HepG2 (cell line): ENCODE results near the gene DIS3L2. TPM values are rescaled to one million over a fixed set of nuclear protein-coding genes. Genes with fewer than 3 reads are reported as not detected.

Source experiments
- ATAC-seq: fragments of 200-7000 bp; cut with Tn5 transposase; 3 replicates; pipeline ENCODE4 v1.9.1; 2020; ENCODE audit warnings: mild to moderate bottlenecking, moderate library complexity
- BruUV-seq: library from RNA; stranded (reverse); fragments of 400-500 nt; replicated peaks from 2 replicates; lab custom pipeline; 2021; lab: Mats Ljungman, UMichigan
- CTCF ChIA-PET: fragments of 300-600 bp; formaldehyde crosslinking; extraction: SDS; loops from one replicate; lab custom pipeline; 2021; ENCODE audit warnings: low total read pairs, inconsistent platforms, low intra/inter-chr PET ratio; lab: Yijun Ruan, JAX
- POLR2A ChIA-PET: fragments of 350-600 bp; sonication (Branson Sonifier 250); formaldehyde crosslinking; loops from one replicate; lab custom pipeline; 2020; ENCODE audit warnings: antibody characterized with exemption, inconsistent platforms; lab: Yijun Ruan, JAX
- DNase-seq: peaks from one replicate; pipeline ENCODE4 v3.0.0-alpha.2; 2015; ENCODE audit warnings: low spot score
- FAIRE-seq: peaks from 3 replicates; lab custom pipeline; 2011; peaks lifted over from hg19 to GRCh38; lab: Jason Lieb, UNC
- H2AFZ ChIP-seq: one replicate; pipeline ENCODE4 v1.6.1; 2011; ENCODE audit warnings: low read length, inconsistent platforms
- H3K27ac ChIP-seq: fragments of 300-600 bp; 3 replicates; pipeline ENCODE4 v1.8.0; 2011; ENCODE audit warnings: mixed run types, mild to moderate bottlenecking, mixed read lengths, low read length, inconsistent platforms; ENCODE audit not compliant: insufficient read depth; ENCODE audit errors: extremely low read length
- H3K27me3 ChIP-seq, 2 experiments: fragments of 200-600 bp in 1 of 2; 2 replicates in 1 of 2; 3 replicates in 1 of 2; pipeline versions ENCODE4 v1.6.0 to v1.8.0; 2011; ENCODE audit warnings: low read length in 2 of 2, mild to moderate bottlenecking in 2 of 2, moderate library complexity in 2 of 2, inconsistent platforms in 1 of 2; ENCODE audit not compliant: insufficient read depth in 2 of 2, control insufficient read depth in 1 of 2
- H3K36me3 ChIP-seq, 2 experiments: fragments of 200-600 bp in 1 of 2; replicated peaks in 1 of 2; 2 replicates in 1 of 2; 3 replicates in 1 of 2; pipeline versions ENCODE4 v1.5.1 to v1.8.0; 2011; ENCODE audit warnings: low read length in 2 of 2, inconsistent platforms in 1 of 2; ENCODE audit not compliant: insufficient read depth in 2 of 2, control insufficient read depth in 1 of 2
- H3K4me1 ChIP-seq: 2 replicates; pipeline ENCODE4 v1.5.1; 2012; ENCODE audit warnings: low read length, inconsistent platforms; ENCODE audit not compliant: insufficient read depth
- H3K4me2 ChIP-seq: 2 replicates; pipeline ENCODE4 v1.6.0; 2011; ENCODE audit warnings: low read depth, low read length, inconsistent platforms
- H3K4me3 ChIP-seq, 3 experiments: fragments of 200-600 bp in 1 of 3; sonication (generic), shearing (Covaris generic) in 1 of 3; replicated peaks in 1 of 3; 2 replicates each; pipeline ENCODE4 v1.5.1; 2011 to 2016; ENCODE audit warnings: low read length in 3 of 3, inconsistent platforms in 2 of 3, low read depth in 2 of 3, mild to moderate bottlenecking in 2 of 3, control low read depth in 1 of 3, mixed read lengths in 1 of 3; ENCODE audit not compliant: insufficient read depth in 1 of 3
- H3K79me2 ChIP-seq: one replicate; pipeline ENCODE4 v1.6.1; 2011; ENCODE audit warnings: low read length, inconsistent platforms; ENCODE audit not compliant: insufficient read depth
- H3K9ac ChIP-seq: 2 replicates; pipeline ENCODE4 v1.6.0; 2011; ENCODE audit warnings: mild to moderate bottlenecking, low read depth, low read length, inconsistent platforms; ENCODE audit not compliant: insufficient read depth
- H3K9me3 ChIP-seq: 2 replicates; pipeline ENCODE4 v1.5.1; 2012; ENCODE audit warnings: mild to moderate bottlenecking, low read length
- H4K20me1 ChIP-seq: 2 replicates; pipeline ENCODE4 v1.6.0; 2011; ENCODE audit warnings: inconsistent platforms, mild to moderate bottlenecking, low read length, moderate library complexity; ENCODE audit not compliant: insufficient read depth
- FOXK1 ChIP-seq: sonication (generic); formaldehyde crosslinking; IDR thresholded peaks from 2 replicates; pipeline ENCODE4 v1.4.0; 2020; ENCODE audit warnings: low read depth, missing genetic modification reagents, borderline replicate concordance
- FOXM1 ChIP-seq: sonication (generic); formaldehyde crosslinking; IDR thresholded peaks from 2 replicates; pipeline ENCODE4 v1.5.0; 2020; ENCODE audit warnings: missing genetic modification reagents
- HNF1A ChIP-seq, 2 experiments: sonication (generic) in 1 of 2; formaldehyde crosslinking in 1 of 2; IDR thresholded peaks; 2 replicates each; pipeline versions ENCODE4 v1.4.0 to v1.6.1; 2016 to 2020; ENCODE audit warnings: borderline replicate concordance in 1 of 2, low read depth in 1 of 2, mild to moderate bottlenecking in 1 of 2, missing genetic modification reagents in 1 of 2
- KDM2A ChIP-seq: sonication (generic); formaldehyde crosslinking; IDR thresholded peaks from 2 replicates; pipeline ENCODE4 v1.4.0; 2020; ENCODE audit warnings: low read depth, missing genetic modification reagents, borderline replicate concordance
- LRRFIP1 ChIP-seq: sonication (generic); formaldehyde crosslinking; conservative IDR thresholded peaks from 2 replicates; pipeline ENCODE4 v1.4.0; 2020; ENCODE audit warnings: missing genetic modification reagents
- NPAS2 ChIP-seq: sonication (generic); formaldehyde crosslinking; IDR thresholded peaks from 2 replicates; pipeline ENCODE4 v1.8.0; 2022; ENCODE audit warnings: mild to moderate bottlenecking, missing genetic modification reagents, borderline replicate concordance
- SMAD1 ChIP-seq: sonication (generic); formaldehyde crosslinking; IDR thresholded peaks from 2 replicates; pipeline ENCODE4 v1.4.0; 2020; ENCODE audit warnings: missing genetic modification reagents, low read depth, mild to moderate bottlenecking, borderline replicate concordance
- ZNF577 ChIP-seq: sonication (generic); formaldehyde crosslinking; IDR thresholded peaks from 2 replicates; pipeline ENCODE4 v1.4.0; 2020; ENCODE audit warnings: mild to moderate bottlenecking, low read depth, missing genetic modification reagents, borderline replicate concordance
- ZNF609 ChIP-seq: sonication (generic); formaldehyde crosslinking; IDR thresholded peaks from 2 replicates; pipeline ENCODE4 v1.4.0; 2020; ENCODE audit warnings: mild to moderate bottlenecking, missing genetic modification reagents, borderline replicate concordance
- WGBS: methylation state at CpG from one replicate; pipeline ENCODE4 v1.1.6; 2017; ENCODE audit warnings: low lambda C conversion rate; 5-methylcytosine and 5-hydroxymethylcytosine counted together
- in situ Hi-C: cut with HindIII; loops from 2 replicates; pipeline ENCODE4 v1.10.0; 2017; ENCODE audit warnings: low pct_unique_long_range_greater_than_20kb; ENCODE audit not compliant: extremely low pct_ligation_motif_present
- intact Hi-C: fragments of 100-400 bp; cut with micrococcal nuclease; formaldehyde crosslinking; loops from one replicate; pipeline ENCODE4 v1.10.0; 2022; ENCODE audit not compliant: unreplicated experiment
- polyA plus RNA-seq, 8 experiments: library from polyadenylated mRNA; depleted of rRNA in 3 of 8; stranded (reverse) in 7 of 8; unstranded in 1 of 8; fragments of >200 nt; fragmentation: Illumina TruSeq in 4 of 8; extraction: Trizol in 4 of 8; gene quantifications; 2 replicates each; pipeline versions ENCODE4 v1.2.1 to v1.2.3, GENCODE V29; 2011 to 2016; ENCODE audit warnings: low read depth in 4 of 8, missing spikeins in 1 of 8, mixed read lengths in 1 of 8; ENCODE audit not compliant: insufficient read depth in 1 of 8
- total RNA-seq, 5 experiments: library from RNA; depleted of rRNA; stranded (reverse); fragments of >200 nt; fragmentation: Illumina TruSeq; extraction: Trizol; gene quantifications; 2 replicates each; pipeline ENCODE4 v1.2.3, GENCODE V29; 2016; ENCODE audit warnings: low read depth in 1 of 5

Gene DIS3L2
- total and polyA plus RNA-seq, 2 of the 13 experiments (the other 11 are each of a cell fraction or from before 2014, with no cell fraction given) = 7.0 to 23.9 TPM

GRCh38 chr2:232349546-232349945 lies 388.0 kb downstream of the DIS3L2 start (continued):
- TF ChIP-seq FOXM1 (CRISPR knock-in tag) (no peak), ZNF577 (CRISPR knock-in tag) (no peak), SMAD1 (CRISPR knock-in tag) (no peak), FOXK1 (CRISPR knock-in tag) (no peak), HNF1A (IDR thresholded peaks at IDR 0.05; ENCODE audit: low read depth) (no peak), HNF1A (CRISPR knock-in tag; IDR thresholded peaks at IDR 0.05; ENCODE audit: borderline replicate concordance) (no peak), KDM2A (CRISPR knock-in tag) (peak; percentile 7; the same call in 1 of the 2 replicates)

- DNase-seq (no peak), ATAC-seq (no peak), FAIRE-seq (no peak)
- CTCF ChIA-PET = no interaction called here
- H3K4me2 ChIP-seq = no peak overlapping the region
- H3K4me3 ChIP-seq = no peak overlapping the region
- peaks cover 15% of the 10 kb centered on the region for H3K4me1 ChIP-seq
- 36% methylated on average over 8 of the region's 14 CpGs for WGBS
- POLR2A ChIA-PET = no interaction called here
- in situ Hi-C loops = no loop called here
- H3K27ac ChIP-seq = no peak overlapping the region
- H3K9me3 ChIP-seq = no peaks in the 10 kb centered on the region
- H3K36me3 ChIP-seq = no peaks in the 10 kb centered on the region
- intact Hi-C loops = no loop called here
- peaks cover 18 to 66% of the 10 kb centered on the region in 2 experiments for H3K27me3 ChIP-seq
- BruUV-seq = no TSS peak
- no peaks in the 10 kb centered on the region for H4K20me1 ChIP-seq
- no peak overlapping the region for H3K9ac ChIP-seq
- H3K79me2 ChIP-seq = no peaks in the 10 kb centered on the region
- no peak overlapping the region for H2AFZ ChIP-seq
- TF ChIP-seq LRRFIP1 (CRISPR knock-in tag) = no peak
- no peak for TF ChIP-seq NPAS2 (CRISPR knock-in tag)
- TF ChIP-seq ZNF609 (CRISPR knock-in tag) = no peak
Measured at GRCh38 chr2:232349946-232350635, 388.6 kb downstream of the DIS3L2 start.
